HCEC 1CT (cell line): Measurements from ENCODE around the gene ZBBX.

Experiments used
- DNase-seq: peaks from one replicate; pipeline ENCODE4 v3.0.0-alpha.2; 2017

Gene ZBBX

GRCh38 chr3:167304077-167304476 is 76.0 kb downstream of the ZBBX start:
- DNase-seq, result no peak

- DNase-seq, result no peak
Measured at GRCh38 chr3:167302678-167303077, 77.4 kb downstream of the ZBBX start.

- DNase-seq, result no peak
Measured at GRCh38 chr3:167300207-167300606, 79.9 kb downstream of the ZBBX start.

- no peak for DNase-seq
Measured at GRCh38 chr3:167289435-167289834, 90.7 kb downstream of the ZBBX start.

GRCh38 chr3:167288737-167289136 is 91.4 kb downstream of the ZBBX start:
- no peak for DNase-seq

- DNase-seq, result no peak
Measured at GRCh38 chr3:167287308-167287707, 92.8 kb downstream of the ZBBX start.

- DNase-seq, result no peak
Measured at GRCh38 chr3:167274141-167274874, 105.8 kb downstream of the ZBBX start.

- DNase-seq, result no peak
Measured at GRCh38 chr3:167253037-167253436, 127.1 kb downstream of the ZBBX start.

GRCh38 chr3:167251678-167252077 is 128.4 kb downstream of the ZBBX start:
- no peak for DNase-seq

GRCh38 chr3:167246252-167246651 is 133.8 kb downstream of the ZBBX start:
- no peak for DNase-seq

- DNase-seq, result no peak
Measured at GRCh38 chr3:167241048-167241845, 138.8 kb downstream of the ZBBX start.

- peak; percentile 58 for DNase-seq
Measured at GRCh38 chr3:167228135-167228534, 152.0 kb downstream of the ZBBX start.

GRCh38 chr3:167225821-167226220 is 154.3 kb downstream of the ZBBX start:
- DNase-seq, result no peak

GRCh38 chr3:167209011-167209410 is 171.1 kb downstream of the ZBBX start:
- no peak for DNase-seq

GRCh38 chr3:167203062-167203461 is 177.0 kb downstream of the ZBBX start:
- DNase-seq, result no peak

- no peak for DNase-seq
Measured at GRCh38 chr3:167198949-167199600, 181.0 kb downstream of the ZBBX start.
